KOPT-K1 (cell line): ENCODE results near the gene FEN1.

Source experiments
- H3K27ac ChIP-seq: fragments of 200-600 bp; sonication (generic); 2 replicates; pipeline ENCODE4 v1.5.1; 2016; ENCODE audit warnings: antibody characterized with exemption, mild to moderate bottlenecking, low read depth, low read length; ENCODE audit not compliant: poor library complexity, severe bottlenecking
- H3K36me3 ChIP-seq: fragments of 200-600 bp; sonication (generic); 2 replicates; pipeline ENCODE4 v1.5.1; 2017; ENCODE audit warnings: antibody characterized with exemption, mild to moderate bottlenecking, low read length, moderate library complexity; ENCODE audit not compliant: insufficient read depth
- H3K9me3 ChIP-seq: fragments of 200-600 bp; sonication (generic); 2 replicates; pipeline ENCODE4 v1.5.1; 2017; ENCODE audit warnings: antibody characterized with exemption, low read length, mild to moderate bottlenecking; ENCODE audit not compliant: insufficient read depth, poor library complexity, severe bottlenecking

FEN1 gene

DNA sequence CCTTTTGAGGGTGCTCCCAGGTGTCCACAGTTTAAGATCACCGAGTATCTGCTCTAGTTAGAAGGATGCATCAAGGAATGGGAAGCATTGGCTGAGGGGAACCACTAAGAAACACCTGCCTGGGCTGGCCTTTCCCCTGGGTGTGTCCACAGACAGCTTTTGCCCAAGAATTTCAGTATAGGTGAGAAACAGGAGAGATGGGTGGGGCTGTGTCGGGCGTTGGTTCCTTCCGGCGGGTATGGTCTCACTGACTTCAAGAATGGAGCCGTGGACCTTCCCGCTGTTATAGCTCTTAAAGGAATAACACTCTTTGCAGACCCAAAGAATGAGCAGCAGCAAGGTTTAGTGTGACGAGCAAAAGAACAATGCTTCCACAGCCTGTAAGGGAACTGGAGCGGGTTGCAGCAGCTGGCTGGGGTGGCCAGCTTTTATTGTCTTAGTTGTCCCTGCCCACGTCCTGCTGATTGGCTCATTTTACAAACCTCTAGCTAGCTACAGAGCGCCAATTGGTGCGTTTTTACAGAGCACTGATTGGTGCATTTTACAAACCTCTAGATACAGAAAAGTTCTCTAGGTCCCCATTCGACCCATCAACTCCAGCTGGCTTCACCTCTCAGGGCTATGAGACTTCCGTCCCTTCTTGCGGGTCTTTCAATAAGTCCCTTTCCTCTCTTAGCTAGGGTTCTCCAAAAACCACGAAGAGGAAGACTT, 21.7 kb downstream of the FEN1 start:
- peaks cover 50% of the 10 kb centered on the region for H3K36me3 ChIP-seq
- H3K9me3 ChIP-seq = no peaks in the 10 kb centered on the region
- H3K27ac ChIP-seq = peak overlapping the region; percentile 95

DNA sequence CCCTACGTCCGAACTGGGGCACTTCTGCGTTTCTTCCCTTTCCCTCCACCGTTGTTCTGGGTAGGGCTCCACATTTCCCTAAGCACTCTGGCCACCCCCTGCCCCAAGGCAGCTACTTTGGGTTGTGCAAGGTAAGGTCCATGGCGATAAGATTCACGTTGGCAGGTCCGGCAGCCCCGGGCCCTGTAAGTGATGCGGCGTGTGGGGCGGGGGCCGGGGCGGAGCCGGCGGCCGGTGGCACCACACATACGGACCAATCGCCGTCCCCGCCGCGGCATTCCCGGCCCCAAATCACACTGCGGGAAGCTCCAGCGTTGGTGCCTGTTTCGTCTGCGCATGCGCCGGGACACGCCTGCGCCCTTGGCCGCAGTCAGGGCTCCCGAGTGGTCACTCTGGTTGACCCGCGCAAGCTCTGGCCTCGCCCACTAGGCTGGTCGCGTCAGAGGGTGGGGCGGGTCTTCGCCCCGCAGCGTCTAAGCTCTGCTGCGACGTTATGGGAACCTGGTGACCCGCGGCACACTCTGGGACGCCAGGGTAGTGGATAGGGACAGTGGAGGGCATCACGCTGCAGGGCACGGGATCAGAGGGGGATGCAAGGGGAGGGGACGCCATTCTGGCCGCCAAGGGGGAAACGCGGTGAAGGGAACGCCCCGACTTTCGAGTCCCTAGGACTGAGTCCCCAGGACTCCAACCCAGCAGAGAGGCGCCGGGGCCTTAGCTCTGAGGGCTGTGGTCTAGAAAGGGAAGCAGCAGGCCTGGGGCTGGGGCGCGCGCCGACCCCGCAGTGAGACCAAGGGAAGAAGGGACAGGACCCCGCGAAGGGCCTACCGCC, 22.5 kb downstream of the FEN1 start:
- Histone ChIP-seq H3K36me3 (peaks cover 42% of the 10 kb centered on the region), H3K27ac (peak overlapping the region; percentile 95), H3K9me3 (no peaks in the 10 kb centered on the region)

DNA sequence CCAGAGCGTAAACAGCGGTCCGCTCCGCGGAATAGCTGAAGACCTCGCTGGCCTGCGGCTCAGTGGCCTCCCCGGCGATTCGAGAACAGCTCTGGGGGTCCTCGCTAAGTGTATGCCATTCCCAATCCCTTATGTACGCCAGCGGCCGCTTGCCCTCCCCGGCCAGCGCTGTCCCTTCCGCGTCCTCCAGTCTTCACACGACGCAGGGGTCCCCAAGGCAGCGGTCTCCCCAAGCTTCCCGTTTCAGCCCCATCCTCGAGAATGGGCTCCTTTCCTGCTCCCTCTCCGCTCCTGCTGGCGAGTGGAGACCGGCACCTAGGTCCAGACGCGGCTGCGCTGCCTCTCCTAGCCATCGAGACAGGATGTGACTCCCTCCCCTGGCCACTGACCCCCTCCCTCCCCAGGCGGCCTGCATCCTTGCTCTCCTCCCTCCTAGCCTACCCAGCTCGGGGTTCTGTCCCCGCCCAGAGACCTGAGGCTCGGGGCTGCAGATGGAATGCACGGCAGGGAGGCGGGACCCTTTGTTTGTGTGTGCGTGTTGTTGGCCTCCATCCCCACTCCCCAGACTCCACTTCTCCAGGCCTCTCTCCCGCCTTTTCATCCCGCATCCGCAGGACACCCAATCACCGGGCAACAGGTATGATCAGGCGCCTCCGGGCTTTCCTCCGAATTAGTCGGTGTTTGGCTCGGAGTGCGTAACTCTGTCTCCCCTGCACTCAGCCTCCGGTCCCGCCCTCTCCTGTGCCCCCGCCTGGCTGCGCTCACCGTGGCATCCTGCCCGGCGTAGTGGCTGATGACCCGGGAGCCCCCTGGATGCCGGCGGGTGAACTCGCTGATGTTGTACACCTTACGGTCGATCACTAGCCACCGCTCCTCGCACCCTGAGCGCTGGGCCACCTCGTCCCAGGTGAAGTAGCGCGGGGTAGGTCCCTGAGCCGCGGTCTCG, 23.4 kb downstream of the FEN1 start:
- Histone ChIP-seq H3K36me3 (peaks cover 33% of the 10 kb centered on the region), H3K9me3 (no peaks in the 10 kb centered on the region), H3K27ac (peak overlapping the region; percentile 95)

DNA sequence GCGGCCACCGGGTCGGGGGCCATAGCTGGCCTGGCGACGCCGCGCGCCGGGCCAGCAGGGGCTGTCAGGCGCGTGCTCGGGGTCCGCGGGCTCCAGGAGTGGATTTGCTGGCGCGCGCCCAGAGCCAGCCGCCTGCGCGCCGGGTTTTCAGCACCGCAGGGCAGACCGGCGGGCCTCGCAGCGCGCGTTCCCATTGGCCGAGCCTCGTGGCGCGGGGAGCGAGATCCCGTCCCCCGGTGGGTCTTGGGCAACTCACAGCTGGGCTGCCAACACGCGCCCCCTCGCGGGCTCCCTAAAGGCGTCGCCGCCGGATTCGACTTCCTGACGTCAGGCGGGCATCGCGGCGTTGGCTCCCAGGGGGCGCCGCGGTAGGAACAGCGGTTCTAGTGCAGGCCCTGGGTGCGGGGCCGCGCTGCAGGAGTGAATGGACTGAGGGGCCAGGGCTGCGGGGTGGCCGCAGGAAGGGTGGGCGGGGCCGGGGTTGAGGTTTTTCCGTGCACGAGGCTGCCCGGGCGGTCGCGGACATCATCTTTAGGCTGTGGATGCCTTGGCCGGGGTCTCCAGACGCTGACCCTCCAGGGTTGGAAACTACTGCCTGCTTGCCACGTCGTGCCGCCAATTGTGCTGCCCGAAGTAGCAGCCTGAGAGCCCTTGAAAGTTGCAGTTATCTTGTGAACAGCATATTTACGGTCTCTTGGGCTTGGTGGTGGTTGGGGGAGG, 24.2 kb downstream of the FEN1 start, which contains the start of gene FADS1:
Gene FADS1, minus strand, starts transcription at position 268 of the 720 bp plus-strand sequence. Its CDS starts 74 bp downstream, at position 194.
- Histone ChIP-seq H3K9me3 (no peaks in the 10 kb centered on the region), H3K27ac (peak within 1 kb of the TSS; percentile 95), H3K36me3 (peaks cover 25% of the 10 kb centered on the region)

DNA sequence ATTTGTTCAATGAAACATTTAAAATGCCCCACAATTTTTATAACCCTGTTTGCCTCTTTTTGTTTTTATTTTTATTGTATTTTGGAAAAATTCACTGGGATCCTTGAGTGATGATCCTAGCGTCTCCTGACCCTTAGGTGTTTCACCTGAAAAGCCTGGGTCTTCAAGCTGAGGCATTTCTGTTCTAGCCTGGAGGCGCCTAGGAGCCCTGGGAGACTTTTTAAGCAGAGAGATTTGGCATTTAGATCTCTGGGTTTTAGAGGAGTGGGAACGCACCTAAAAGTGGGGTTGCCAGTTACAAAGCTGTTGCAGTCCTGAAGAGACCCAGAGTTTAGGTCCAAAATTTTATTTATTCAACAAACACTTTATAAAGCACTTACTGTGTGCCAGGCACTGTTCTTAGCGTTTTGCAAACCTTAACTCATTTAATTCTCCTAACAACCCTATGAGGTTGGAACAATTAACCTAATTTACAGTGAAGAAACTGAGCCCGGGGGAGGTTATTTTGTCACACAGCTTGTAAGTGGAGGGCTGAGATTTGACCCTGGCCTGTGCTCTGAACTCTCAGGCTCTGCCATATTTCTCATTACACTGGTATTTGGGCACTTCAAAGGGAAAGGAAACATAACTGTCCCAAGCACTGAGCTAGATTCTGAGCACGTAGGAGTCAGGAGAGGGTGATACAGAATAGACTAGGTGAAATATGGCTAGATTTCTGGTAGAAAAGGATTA, 24.9 kb downstream of the FEN1 start:
- Histone ChIP-seq H3K9me3 (no peaks in the 10 kb centered on the region), H3K36me3 (peaks cover 17% of the 10 kb centered on the region), H3K27ac (peak overlapping the region; percentile 95)

DNA sequence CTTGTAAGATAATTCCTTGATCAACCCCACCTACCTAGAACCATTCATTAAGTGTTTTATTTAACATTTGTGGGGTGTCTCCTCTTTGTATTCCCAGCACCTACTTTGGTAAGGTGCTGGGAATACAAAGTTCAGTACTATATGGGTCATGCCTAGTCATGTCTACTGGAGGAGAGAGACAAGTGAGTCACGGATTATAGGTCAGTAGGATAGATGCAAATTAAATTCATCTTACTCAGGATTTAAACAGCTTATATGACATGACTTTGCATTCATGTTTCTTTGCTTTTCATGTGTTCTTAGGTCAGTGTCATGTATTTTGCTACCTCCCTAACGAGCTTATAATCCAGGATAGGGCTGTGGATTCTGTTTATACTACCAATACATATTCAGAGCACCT, 27.5 kb downstream of the FEN1 start:
- no peaks in the 10 kb centered on the region for H3K36me3 ChIP-seq
- H3K27ac ChIP-seq = no peak overlapping the region
- no peaks in the 10 kb centered on the region for H3K9me3 ChIP-seq

DNA sequence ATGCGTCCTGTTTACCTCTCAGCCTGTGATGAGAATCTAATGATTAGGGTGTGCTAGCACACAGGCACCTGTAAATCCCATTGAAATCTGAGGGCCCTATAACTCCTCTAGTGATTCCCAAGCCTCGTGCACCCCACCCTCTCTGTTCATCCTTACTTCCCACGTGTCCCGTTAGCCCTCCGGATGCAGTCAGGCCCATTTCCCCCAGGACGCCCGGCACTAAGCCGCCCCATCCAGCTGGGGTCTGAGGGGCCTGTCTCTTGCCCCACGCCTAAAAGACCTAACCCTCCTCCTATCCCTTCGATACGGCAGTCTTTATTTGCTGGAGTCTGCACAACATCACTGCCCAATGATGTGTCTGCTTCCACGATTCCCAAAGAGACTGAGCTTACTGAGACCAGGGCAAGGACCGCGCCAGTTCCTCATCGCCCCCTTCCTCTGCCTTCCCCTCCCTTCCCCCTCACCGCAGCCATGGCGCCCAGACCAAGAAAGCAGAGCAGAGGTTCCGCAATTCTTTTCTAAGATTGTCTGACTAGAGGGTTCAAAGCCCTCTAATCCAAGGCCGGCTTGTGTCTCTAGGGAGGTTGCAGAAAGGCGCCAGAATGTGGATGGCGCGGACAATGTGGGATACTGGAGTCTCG, 34.3 kb downstream of the FEN1 start:
- H3K9me3 ChIP-seq = no peaks in the 10 kb centered on the region
- peak overlapping the region; percentile 100 for H3K27ac ChIP-seq
- H3K36me3 ChIP-seq = peaks cover 27% of the 10 kb centered on the region

DNA sequence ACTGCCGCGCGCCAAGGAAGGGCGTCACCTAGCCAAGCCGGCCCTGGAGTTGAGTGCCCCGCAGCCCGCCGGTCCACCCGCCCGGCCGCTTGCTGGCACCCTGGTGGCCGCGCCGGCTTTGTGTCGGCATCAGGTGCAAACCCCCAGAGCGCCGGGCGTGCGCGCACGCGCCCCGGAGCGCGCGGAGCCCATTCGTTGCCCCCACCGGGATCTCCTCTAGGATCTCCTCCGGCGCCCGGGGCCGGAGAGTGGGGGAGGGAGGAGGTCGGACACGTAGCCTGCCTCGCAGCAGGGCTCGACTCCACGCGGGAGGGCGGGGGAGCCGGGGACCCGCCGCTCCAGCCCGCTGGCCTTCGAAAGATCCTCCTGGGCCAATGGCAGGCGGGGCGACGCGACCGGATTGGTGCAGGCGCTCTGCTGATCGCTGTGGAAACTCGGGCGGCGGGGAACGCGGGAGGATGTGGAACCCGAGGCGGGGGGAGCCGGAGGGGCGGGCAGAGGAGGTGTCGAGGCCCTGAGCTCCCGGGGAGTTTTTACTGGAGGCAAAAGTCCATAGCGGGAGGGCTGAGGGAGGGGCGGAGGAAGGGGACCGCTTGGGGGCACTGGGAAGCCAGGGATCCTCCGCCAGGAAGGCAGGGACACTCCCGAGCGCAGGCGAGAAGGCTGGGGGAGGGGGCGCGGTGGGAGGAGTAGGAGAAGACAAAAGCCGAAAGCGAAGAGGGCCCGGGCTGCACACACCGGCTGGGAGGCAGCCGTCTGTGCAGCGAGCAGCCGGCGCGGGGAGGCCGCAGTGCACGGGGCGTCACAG, 35.1 kb downstream of the FEN1 start, which contains the start of gene FADS2:
Gene FADS2, plus strand, starts transcription at position 730 of the 808 bp plus-strand sequence. CDS start 91 bp downstream, outside the sequence.
- H3K27ac ChIP-seq = peak within 1 kb of the TSS; percentile 100
- H3K9me3 ChIP-seq = no peaks in the 10 kb centered on the region
- H3K36me3 ChIP-seq = peaks cover 35% of the 10 kb centered on the region

DNA sequence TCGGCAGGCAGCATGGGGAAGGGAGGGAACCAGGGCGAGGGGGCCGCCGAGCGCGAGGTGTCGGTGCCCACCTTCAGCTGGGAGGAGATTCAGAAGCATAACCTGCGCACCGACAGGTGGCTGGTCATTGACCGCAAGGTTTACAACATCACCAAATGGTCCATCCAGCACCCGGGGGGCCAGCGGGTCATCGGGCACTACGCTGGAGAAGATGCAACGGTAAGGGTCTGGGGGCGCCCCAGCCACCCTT, 35.6 kb downstream of the FEN1 start:
- H3K27ac ChIP-seq = peak overlapping the region; percentile 100

DNA sequence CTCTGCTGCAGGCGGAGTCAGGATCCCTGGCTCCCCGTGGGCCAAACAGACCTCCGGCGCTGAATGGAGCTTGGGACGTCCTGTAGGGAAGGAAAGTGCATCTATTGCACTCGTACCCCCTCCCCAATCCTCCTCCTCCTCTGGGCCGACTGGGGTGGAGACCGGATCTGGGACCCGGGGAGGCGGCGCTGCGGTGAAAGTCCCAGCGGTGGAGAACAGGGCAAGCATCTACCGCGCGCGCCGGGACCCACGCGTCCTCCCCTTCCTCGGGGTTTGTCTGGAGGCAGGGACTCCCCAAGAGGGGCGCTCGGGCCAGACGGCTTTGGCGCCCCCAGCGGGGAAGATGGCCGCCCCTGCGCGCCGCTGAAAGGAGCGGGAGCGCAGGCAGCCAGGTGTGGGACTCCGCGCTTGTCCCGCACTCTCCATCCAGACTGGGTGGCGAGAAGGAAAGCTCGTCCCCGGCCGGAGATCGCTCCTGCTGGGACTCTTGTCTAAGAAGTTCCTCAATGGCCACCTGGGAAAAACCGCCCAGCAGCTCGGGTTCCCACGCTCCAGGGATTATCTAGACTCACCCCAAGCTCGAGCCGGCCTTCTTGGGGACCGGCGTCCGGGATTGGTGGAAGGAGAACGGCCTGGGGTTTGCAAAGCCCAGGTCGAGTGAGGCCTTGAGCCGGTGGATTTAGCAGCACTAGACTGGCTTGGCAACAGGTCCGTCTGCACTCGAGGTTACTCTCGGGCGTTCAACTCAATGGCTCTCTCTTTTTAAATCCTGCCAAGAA, 36.1 kb downstream of the FEN1 start:
- Histone ChIP-seq H3K27ac (peak overlapping the region; percentile 100), H3K9me3 (no peaks in the 10 kb centered on the region), H3K36me3 (peaks cover 37% of the 10 kb centered on the region)

More for the DNA sequence above, 35.6 kb downstream of the FEN1 start:
- Histone ChIP-seq H3K9me3 (no peaks in the 10 kb centered on the region), H3K36me3 (peaks cover 37% of the 10 kb centered on the region)

DNA sequence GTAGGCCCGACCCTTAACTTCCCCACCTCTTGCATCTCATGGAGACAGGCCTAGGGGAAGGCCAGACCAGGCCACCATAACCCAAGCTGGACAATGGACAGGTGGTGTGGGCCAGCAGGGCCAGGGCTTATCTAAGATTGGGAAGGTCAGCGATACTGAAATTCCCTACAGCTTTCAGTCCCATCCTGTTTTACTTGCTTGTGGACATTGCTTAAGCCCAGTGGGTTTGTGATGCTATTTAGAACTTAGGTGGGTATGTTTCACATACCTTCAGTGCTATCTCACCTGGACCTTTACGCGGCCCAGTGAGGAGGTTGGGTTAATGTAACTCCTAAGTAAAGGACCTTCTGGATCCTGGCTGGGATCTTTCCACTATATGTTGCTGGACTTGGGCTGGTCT, 37.1 kb downstream of the FEN1 start:
- Histone ChIP-seq H3K9me3 (no peaks in the 10 kb centered on the region), H3K27ac (peak overlapping the region; percentile 100), H3K36me3 (peaks cover 37% of the 10 kb centered on the region)
